ENCODE results near the gene RAB21. TPM values are rescaled to one million over a fixed set of nuclear protein-coding genes. Genes with fewer than 3 reads are reported as not detected.

Gene RAB21
- total and polyA plus RNA-seq, 2 of the 4 experiments (the other 2 are of a cell fraction), result 13.8 to 15.0 TPM

GRCh38 chr12:71782017-71782416 is 27.4 kb downstream of the RAB21 start:
- Histone ChIP-seq H3K9me1 (ENCODE audit: insufficient read depth, low read length) (no peaks in the 10 kb centered on the region), H3K79me1 (ENCODE audit: low read depth in 1 of 2, low read length in 2 of 2) (peaks cover 12 to 13% of the 10 kb centered on the region in 2 experiments; a peak in 3 of 4 replicates), H3K36me3 (ENCODE audit: control insufficient read depth, insufficient read depth, low read length) (peaks cover 9% of the 10 kb centered on the region), H3K9me3 (ENCODE audit: control insufficient read depth, insufficient read depth, low read length) (no peaks in the 10 kb centered on the region), H3K27me3 (ENCODE audit: control insufficient read depth, insufficient read depth, low read length) (no peaks in the 10 kb centered on the region), H3K4ac (ENCODE audit: low read depth, low read length) (no peak overlapping the region), H3K4me1 (ENCODE audit: control insufficient read depth, insufficient read depth, low read length) (no peaks in the 10 kb centered on the region), H2BK5ac (ENCODE audit: low read depth, low read length, poor library complexity, severe bottlenecking) (no peak overlapping the region), H2BK15ac (ENCODE audit: low read depth, low read length) (no peak overlapping the region), H4K91ac (ENCODE audit: insufficient read depth, low read depth, low read length) (no peak overlapping the region), H2BK120ac (ENCODE audit: low read depth, low read length) (no peak overlapping the region), H3K14ac (replicated peaks; ENCODE audit: low read depth, low read length) (no peak overlapping the region), H3K9ac (ENCODE audit: low read depth, low read length) (no peak overlapping the region), H3K4me2 (ENCODE audit: low read depth, low read length) (no peak overlapping the region), H2BK20ac (ENCODE audit: low read depth, low read length) (no peak overlapping the region), H3K56ac (ENCODE audit: extremely low read depth, insufficient read depth, low read length) (no peak overlapping the region), H3K27ac (ENCODE audit: insufficient read depth, low read length) (no peak overlapping the region), H2AK5ac (ENCODE audit: low read depth, low read length) (no peak overlapping the region), H4K8ac (ENCODE audit: low read depth in 2 of 2, low read length in 2 of 2) (no peak overlapping the region), H2AK9ac (replicated peaks; ENCODE audit: low read depth, low read length, poor library complexity) (no peak overlapping the region), H3K18ac (ENCODE audit: low read depth, low read length) (no peak overlapping the region), H3K23ac (ENCODE audit: low read depth, low read length) (no peak overlapping the region), H2AFZ (replicated peaks; ENCODE audit: low read length, poor library complexity) (no peak overlapping the region), H4K20me1 (ENCODE audit: insufficient read depth, low read length) (no peaks in the 10 kb centered on the region), H4K5ac (ENCODE audit: low read depth, low read length) (no peak overlapping the region), H3K4me3 (ENCODE audit: insufficient read depth, low read depth, low read length) (no peak overlapping the region)
- no CpG with 5 or more reads among the region's 4 CpGs for WGBS, 2 experiments (ENCODE audit: extremely low coverage in 2 of 2, insufficient read length in 1 of 2)
- no peak for ATAC-seq (ENCODE audit: low read depth)
- no peak for DNase-seq
- in situ Hi-C loops (cut with MboI; ENCODE audit: low sequenced_read_pairs), result no loop called here
- no TSS peak for BruUV-seq (replicated peaks)
- no peak for TF ChIP-seq ELK1 (IDR thresholded peaks at IDR 0.05; ENCODE audit: borderline replicate concordance, low read depth, low read length)
- TF ChIP-seq CEBPB (IDR thresholded peaks at IDR 0.05; ENCODE audit: low read depth, low read length), result no peak
- no peak for TF ChIP-seq NFE2L2 (IDR thresholded peaks at IDR 0.05; ENCODE audit: low read depth, low read length)
- TF ChIP-seq, protein P1, sequence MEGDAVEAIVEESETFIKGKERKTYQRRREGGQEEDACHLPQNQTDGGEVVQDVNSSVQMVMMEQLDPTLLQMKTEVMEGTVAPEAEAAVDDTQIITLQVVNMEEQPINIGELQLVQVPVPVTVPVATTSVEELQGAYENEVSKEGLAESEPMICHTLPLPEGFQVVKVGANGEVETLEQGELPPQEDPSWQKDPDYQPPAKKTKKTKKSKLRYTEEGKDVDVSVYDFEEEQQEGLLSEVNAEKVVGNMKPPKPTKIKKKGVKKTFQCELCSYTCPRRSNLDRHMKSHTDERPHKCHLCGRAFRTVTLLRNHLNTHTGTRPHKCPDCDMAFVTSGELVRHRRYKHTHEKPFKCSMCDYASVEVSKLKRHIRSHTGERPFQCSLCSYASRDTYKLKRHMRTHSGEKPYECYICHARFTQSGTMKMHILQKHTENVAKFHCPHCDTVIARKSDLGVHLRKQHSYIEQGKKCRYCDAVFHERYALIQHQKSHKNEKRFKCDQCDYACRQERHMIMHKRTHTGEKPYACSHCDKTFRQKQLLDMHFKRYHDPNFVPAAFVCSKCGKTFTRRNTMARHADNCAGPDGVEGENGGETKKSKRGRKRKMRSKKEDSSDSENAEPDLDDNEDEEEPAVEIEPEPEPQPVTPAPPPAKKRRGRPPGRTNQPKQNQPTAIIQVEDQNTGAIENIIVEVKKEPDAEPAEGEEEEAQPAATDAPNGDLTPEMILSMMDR (conservative IDR thresholded peaks at IDR 0.05; ENCODE audit: low read depth, low read length), result no peak
- no peak for TF ChIP-seq MXI1 (IDR thresholded peaks at IDR 0.05; ENCODE audit: borderline replicate concordance, low read depth, low read length)
- TF ChIP-seq RAD21 (IDR thresholded peaks at IDR 0.05; ENCODE audit: low read length), result no peak
- TF ChIP-seq CHD1 (IDR thresholded peaks at IDR 0.05; ENCODE audit: low read depth, low read length), result no peak
- no peak for TF ChIP-seq BHLHE40 (IDR thresholded peaks at IDR 0.05; ENCODE audit: low read depth, low read length)
- TF ChIP-seq POLR2A (IDR thresholded peaks at IDR 0.05; ENCODE audit: low read depth, low read length), result no peak
- TF ChIP-seq SMC3 (IDR thresholded peaks at IDR 0.05; ENCODE audit: low read depth, low read length), result no peak
- no peak for TF ChIP-seq RFX5 (IDR thresholded peaks at IDR 0.05; ENCODE audit: low read depth, low read length)
- TF ChIP-seq, protein P2, sequence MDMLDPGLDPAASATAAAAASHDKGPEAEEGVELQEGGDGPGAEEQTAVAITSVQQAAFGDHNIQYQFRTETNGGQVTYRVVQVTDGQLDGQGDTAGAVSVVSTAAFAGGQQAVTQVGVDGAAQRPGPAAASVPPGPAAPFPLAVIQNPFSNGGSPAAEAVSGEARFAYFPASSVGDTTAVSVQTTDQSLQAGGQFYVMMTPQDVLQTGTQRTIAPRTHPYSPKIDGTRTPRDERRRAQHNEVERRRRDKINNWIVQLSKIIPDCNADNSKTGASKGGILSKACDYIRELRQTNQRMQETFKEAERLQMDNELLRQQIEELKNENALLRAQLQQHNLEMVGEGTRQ (IDR thresholded peaks at IDR 0.05; ENCODE audit: low read depth, low read length), result no peak
- TF ChIP-seq FOS (IDR thresholded peaks at IDR 0.05; ENCODE audit: low read depth, low read length), result no peak
- TF ChIP-seq RCOR1 (IDR thresholded peaks at IDR 0.05; ENCODE audit: insufficient replicate concordance, low read length), result no peak
- no peak for TF ChIP-seq MAZ (IDR thresholded peaks at IDR 0.05; ENCODE audit: borderline replicate concordance, low read depth, low read length)
- TF ChIP-seq MAFK (IDR thresholded peaks at IDR 0.05; ENCODE audit: low read depth, low read length), result no peak
- CTCF ChIA-PET, result no interaction called here
- POLR2A ChIA-PET (ENCODE audit: unreplicated experiment), result no interaction called here
- dilution Hi-C loops (cut with HindIII; ENCODE audit: low sequenced_read_pairs, unreplicated experiment), result no loop called here
- intact Hi-C loops (cut with micrococcal nuclease), result loop anchor here (10.0 kb wide), 1 partner anchor 503 kb away; no protein-coding TSS in a partner anchor

Data from IMR-90 (cell line).